Measurements from ENCODE around the gene CCDC174. TPM values are rescaled to one million over a fixed set of nuclear protein-coding genes. Genes with fewer than 3 reads are reported as not detected.

The CCDC174 gene
- total and polyA plus RNA-seq, 4 donors = 4.9 to 14.2 (median 7.0) TPM

GRCh38 chr3:14676881-14677280, 25.3 kb downstream of the CCDC174 start:
- TF ChIP-seq FOXA2 (IDR thresholded peaks at IDR 0.05) = no peak
- TF ChIP-seq JUND (IDR thresholded peaks at IDR 0.05) = no peak
- no peak for TF ChIP-seq HNF4G (IDR thresholded peaks at IDR 0.05)
- TF ChIP-seq HNF4A (conservative IDR thresholded peaks at IDR 0.05) = no peak
- TF ChIP-seq ATF3 (IDR thresholded peaks at IDR 0.05) = no peak
- TF ChIP-seq, protein P1, sequence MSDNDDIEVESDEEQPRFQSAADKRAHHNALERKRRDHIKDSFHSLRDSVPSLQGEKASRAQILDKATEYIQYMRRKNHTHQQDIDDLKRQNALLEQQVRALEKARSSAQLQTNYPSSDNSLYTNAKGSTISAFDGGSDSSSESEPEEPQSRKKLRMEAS (IDR thresholded peaks at IDR 0.05) = no peak
- no peak for TF ChIP-seq RAD21 (IDR thresholded peaks at IDR 0.05)
- TF ChIP-seq EGR1 (IDR thresholded peaks at IDR 0.05; ENCODE audit: low read depth in 2 of 2) = no peak
- no peak for TF ChIP-seq RXRA (IDR thresholded peaks at IDR 0.05)
- TF ChIP-seq GABPA (IDR thresholded peaks at IDR 0.05 in 1 of 2, conservative IDR thresholded peaks at IDR 0.05 in 1 of 2) = no peak
- TF ChIP-seq FOXA1 (IDR thresholded peaks at IDR 0.05) = no peak
- no peak for TF ChIP-seq SP1 (IDR thresholded peaks at IDR 0.05)
- TF ChIP-seq TAF1 (conservative IDR thresholded peaks at IDR 0.05) = no peak
- no peak for TF ChIP-seq NR2F2 (IDR thresholded peaks at IDR 0.05)
- no peak for TF ChIP-seq YY1 (IDR thresholded peaks at IDR 0.05)
- TF ChIP-seq, protein P2, sequence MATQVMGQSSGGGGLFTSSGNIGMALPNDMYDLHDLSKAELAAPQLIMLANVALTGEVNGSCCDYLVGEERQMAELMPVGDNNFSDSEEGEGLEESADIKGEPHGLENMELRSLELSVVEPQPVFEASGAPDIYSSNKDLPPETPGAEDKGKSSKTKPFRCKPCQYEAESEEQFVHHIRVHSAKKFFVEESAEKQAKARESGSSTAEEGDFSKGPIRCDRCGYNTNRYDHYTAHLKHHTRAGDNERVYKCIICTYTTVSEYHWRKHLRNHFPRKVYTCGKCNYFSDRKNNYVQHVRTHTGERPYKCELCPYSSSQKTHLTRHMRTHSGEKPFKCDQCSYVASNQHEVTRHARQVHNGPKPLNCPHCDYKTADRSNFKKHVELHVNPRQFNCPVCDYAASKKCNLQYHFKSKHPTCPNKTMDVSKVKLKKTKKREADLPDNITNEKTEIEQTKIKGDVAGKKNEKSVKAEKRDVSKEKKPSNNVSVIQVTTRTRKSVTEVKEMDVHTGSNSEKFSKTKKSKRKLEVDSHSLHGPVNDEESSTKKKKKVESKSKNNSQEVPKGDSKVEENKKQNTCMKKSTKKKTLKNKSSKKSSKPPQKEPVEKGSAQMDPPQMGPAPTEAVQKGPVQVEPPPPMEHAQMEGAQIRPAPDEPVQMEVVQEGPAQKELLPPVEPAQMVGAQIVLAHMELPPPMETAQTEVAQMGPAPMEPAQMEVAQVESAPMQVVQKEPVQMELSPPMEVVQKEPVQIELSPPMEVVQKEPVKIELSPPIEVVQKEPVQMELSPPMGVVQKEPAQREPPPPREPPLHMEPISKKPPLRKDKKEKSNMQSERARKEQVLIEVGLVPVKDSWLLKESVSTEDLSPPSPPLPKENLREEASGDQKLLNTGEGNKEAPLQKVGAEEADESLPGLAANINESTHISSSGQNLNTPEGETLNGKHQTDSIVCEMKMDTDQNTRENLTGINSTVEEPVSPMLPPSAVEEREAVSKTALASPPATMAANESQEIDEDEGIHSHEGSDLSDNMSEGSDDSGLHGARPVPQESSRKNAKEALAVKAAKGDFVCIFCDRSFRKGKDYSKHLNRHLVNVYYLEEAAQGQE (IDR thresholded peaks at IDR 0.05) = no peak
- no peak for TF ChIP-seq ZBTB33 (IDR thresholded peaks at IDR 0.05)
- Histone ChIP-seq H3K9ac (ENCODE audit: low read depth in 1 of 2, low read length in 2 of 2) (no peak overlapping the region), H3K27me3 (ENCODE audit: control insufficient read depth in 4 of 4, insufficient read depth in 4 of 4, low read length in 3 of 4) (no peaks in the 10 kb centered on the region), H3K36me3 (ENCODE audit: control insufficient read depth in 4 of 4, insufficient read depth in 3 of 4, low read depth in 1 of 4, low read length in 3 of 4) (peaks cover 4 to 11% (median 7%) of the 10 kb centered on the region in 4 donors), H3K4me1 (ENCODE audit: control insufficient read depth in 4 of 4, insufficient read depth in 4 of 4, low read length in 3 of 4) (peaks cover 0 to 9% (median 5%) of the 10 kb centered on the region in 4 donors), H3K27ac (ENCODE audit: low read depth in 1 of 2, low read length in 2 of 2) (no peak overlapping the region), H3K4me3 (ENCODE audit: low read depth in 1 of 3, low read length in 3 of 3) (no peak overlapping the region), H3K9me3 (ENCODE audit: control insufficient read depth in 4 of 4, low read length in 3 of 4) (no peaks in the 10 kb centered on the region)
- 58% methylated on average over 4 of the region's 4 CpGs for WGBS
- DNase-seq (ENCODE audit: low spot score) = no peak

GRCh38 chr3:14678015-14678503, 26.5 kb downstream of the CCDC174 start:
- Histone ChIP-seq H3K27ac (ENCODE audit: low read depth in 1 of 2, low read length in 2 of 2) (no peak overlapping the region), H3K4me3 (ENCODE audit: low read depth in 1 of 3, low read length in 3 of 3) (no peak overlapping the region), H3K9me3 (ENCODE audit: control insufficient read depth in 4 of 4, low read length in 3 of 4) (no peaks in the 10 kb centered on the region), H3K36me3 (ENCODE audit: control insufficient read depth in 4 of 4, insufficient read depth in 3 of 4, low read depth in 1 of 4, low read length in 3 of 4) (no peaks in the 10 kb centered on the region), H3K4me1 (ENCODE audit: control insufficient read depth in 4 of 4, insufficient read depth in 4 of 4, low read length in 3 of 4) (peaks cover 0 to 9% (median 5%) of the 10 kb centered on the region in 4 donors), H3K27me3 (ENCODE audit: control insufficient read depth in 4 of 4, insufficient read depth in 4 of 4, low read length in 3 of 4) (no peaks in the 10 kb centered on the region), H3K9ac (ENCODE audit: low read depth in 1 of 2, low read length in 2 of 2) (no peak overlapping the region)
- peak; percentile 44 for DNase-seq (ENCODE audit: low spot score)
- WGBS = 39% methylated on average over 7 of the region's 7 CpGs
- TF ChIP-seq, protein P2 (IDR thresholded peaks at IDR 0.05) = peak; percentile 17
- TF ChIP-seq ATF3 (IDR thresholded peaks at IDR 0.05) = no peak
- TF ChIP-seq YY1 (IDR thresholded peaks at IDR 0.05) = peak; percentile 71
- peak; percentile 51 for TF ChIP-seq ZBTB33 (IDR thresholded peaks at IDR 0.05)
- peak; percentile 79 to 95 for TF ChIP-seq RXRA (IDR thresholded peaks at IDR 0.05)
- TF ChIP-seq HNF4A (conservative IDR thresholded peaks at IDR 0.05) = peak; percentile 79 to 94
- peak; percentile 71 for TF ChIP-seq HNF4G (IDR thresholded peaks at IDR 0.05)
- TF ChIP-seq, protein P1 (IDR thresholded peaks at IDR 0.05) = peak; percentile 89
- no peak for TF ChIP-seq EGR1 (IDR thresholded peaks at IDR 0.05; ENCODE audit: low read depth in 2 of 2)
- TF ChIP-seq SP1 (IDR thresholded peaks at IDR 0.05) = peak; percentile 72
- TF ChIP-seq TAF1 (conservative IDR thresholded peaks at IDR 0.05) = no peak
- peak in 1 of 2 donors; percentile 64 for TF ChIP-seq JUND (IDR thresholded peaks at IDR 0.05)
- TF ChIP-seq RAD21 (IDR thresholded peaks at IDR 0.05) = peak; percentile 27 to 55
- peak in 1 of 2 donors; percentile 36 for TF ChIP-seq GABPA (IDR thresholded peaks at IDR 0.05 in 1 of 2, conservative IDR thresholded peaks at IDR 0.05 in 1 of 2)
- TF ChIP-seq FOXA2 (IDR thresholded peaks at IDR 0.05) = peak; percentile 83
- TF ChIP-seq NR2F2 (IDR thresholded peaks at IDR 0.05) = no peak

Data from liver (tissue), 9 donors.